Spinal cord (tissue), 10 donors: ENCODE data around the gene TMEM150B. TPM values are rescaled to one million over a fixed set of nuclear protein-coding genes. Genes with fewer than 3 reads are reported as not detected.

ENCODE experiments used
- DNase-seq, 6 donors: peaks; one replicate each; pipeline versions ENCODE4 v3.0.0 to v3.0.0-alpha.2; 2013 to 2015; ENCODE audit warnings: low spot score in 6 of 6, low read depth in 4 of 6
- H3K27ac ChIP-seq: one replicate; pipeline ENCODE4 v1.5.1; 2013; ENCODE audit warnings: low read depth, low read length, control low read depth
- H3K27me3 ChIP-seq: one replicate; pipeline ENCODE4 v1.6.1; 2013; ENCODE audit warnings: low read length; ENCODE audit not compliant: control insufficient read depth, insufficient read depth
- H3K36me3 ChIP-seq: one replicate; pipeline ENCODE4 v1.6.1; 2013; ENCODE audit warnings: low read length; ENCODE audit not compliant: control insufficient read depth, insufficient read depth
- H3K4me1 ChIP-seq: one replicate; pipeline ENCODE4 v1.6.1; 2013; ENCODE audit warnings: low read length; ENCODE audit not compliant: control insufficient read depth, insufficient read depth
- H3K4me3 ChIP-seq: one replicate; pipeline ENCODE4 v1.5.1; 2013; ENCODE audit warnings: low read depth, low read length, control low read depth
- H3K9me3 ChIP-seq: one replicate; pipeline ENCODE4 v1.6.1; 2013; ENCODE audit warnings: low read length; ENCODE audit not compliant: control insufficient read depth, insufficient read depth
- WGBS: methylation state at CpG from one replicate; pipeline ENCODE4 v1.1.5; 2013; ENCODE audit warnings: missing lambda C conversion rate; ENCODE audit not compliant: insufficient coverage; 5-methylcytosine and 5-hydroxymethylcytosine counted together
- polyA plus RNA-seq, 2 donors: library from polyadenylated mRNA; unstranded; fragments of 120-200 nt; gene quantifications; one replicate each; pipeline ENCODE4 v1.2.1, GENCODE V29; 2013; ENCODE audit not compliant: insufficient read length in 2 of 2
- total RNA-seq, 2 donors: library from RNA; depleted of rRNA in 1 of 2; stranded (reverse); fragments of 120-200 nt in 1 of 2; fragments of >200 nt in 1 of 2; gene quantifications; one replicate each; pipeline versions ENCODE4 v1.2.3 to v1.2.4, GENCODE V29; 2013 to 2014
- donor health status: healthy.

The TMEM150B gene
- total and polyA plus RNA-seq, 4 donors, result 0.52 to 0.89 (median 0.71) TPM

DNA sequence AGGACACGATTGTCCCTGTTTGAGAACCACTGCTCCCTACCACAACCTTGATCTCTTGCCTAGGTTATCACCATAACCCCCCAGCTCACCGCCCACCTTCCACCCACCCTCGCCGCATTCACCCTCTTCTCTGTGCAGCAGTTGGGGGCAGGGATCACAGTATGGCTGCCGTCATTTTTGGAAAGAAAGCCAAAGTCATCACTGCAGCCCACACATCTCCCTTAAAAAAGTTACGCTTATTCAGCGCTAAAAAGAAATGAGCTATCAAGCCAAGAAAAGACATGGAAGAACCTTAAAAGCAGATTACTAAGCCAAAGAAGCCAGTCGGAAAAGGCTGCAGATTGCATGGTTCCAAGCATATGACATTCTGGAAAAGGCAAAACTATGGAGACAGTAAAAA is 55.8 kb downstream of the TMEM150B start:
- Histone ChIP-seq H3K9me3 (no peaks in the 10 kb centered on the region), H3K4me3 (no peak overlapping the region), H3K36me3 (peaks cover 68% of the 10 kb centered on the region), H3K4me1 (no peaks in the 10 kb centered on the region), H3K27ac (no peak overlapping the region), H3K27me3 (no peaks in the 10 kb centered on the region)
- WGBS, result 93% methylated on average over 7 of the region's 8 CpGs
- no peak for DNase-seq

DNA sequence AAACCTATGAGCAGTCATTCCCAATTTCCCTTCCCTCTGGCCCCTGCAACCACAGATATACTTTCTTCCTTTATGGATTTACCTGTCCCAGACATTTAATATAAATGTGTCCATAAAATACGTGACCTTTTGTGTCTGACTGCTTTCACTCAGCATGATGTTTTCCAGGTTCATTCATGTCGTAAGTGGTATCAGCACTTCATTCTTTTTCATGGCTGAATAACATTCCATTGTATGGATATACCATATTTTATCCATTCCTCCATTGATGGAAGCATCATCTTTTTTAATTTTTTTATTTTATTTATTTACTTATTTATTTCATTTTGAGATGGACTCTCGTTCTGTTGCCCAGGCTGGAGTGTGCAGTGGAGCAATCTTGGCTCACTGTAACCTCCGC is 58.3 kb downstream of the TMEM150B start:
- WGBS, result no CpG with 5 or more reads among the region's 4 CpGs
- H3K27ac ChIP-seq, result no peak overlapping the region
- no peaks in the 10 kb centered on the region for H3K27me3 ChIP-seq
- H3K4me3 ChIP-seq, result no peak overlapping the region
- DNase-seq, result no peak
- H3K4me1 ChIP-seq, result no peaks in the 10 kb centered on the region
- peaks cover 51% of the 10 kb centered on the region for H3K36me3 ChIP-seq
- no peaks in the 10 kb centered on the region for H3K9me3 ChIP-seq

DNA sequence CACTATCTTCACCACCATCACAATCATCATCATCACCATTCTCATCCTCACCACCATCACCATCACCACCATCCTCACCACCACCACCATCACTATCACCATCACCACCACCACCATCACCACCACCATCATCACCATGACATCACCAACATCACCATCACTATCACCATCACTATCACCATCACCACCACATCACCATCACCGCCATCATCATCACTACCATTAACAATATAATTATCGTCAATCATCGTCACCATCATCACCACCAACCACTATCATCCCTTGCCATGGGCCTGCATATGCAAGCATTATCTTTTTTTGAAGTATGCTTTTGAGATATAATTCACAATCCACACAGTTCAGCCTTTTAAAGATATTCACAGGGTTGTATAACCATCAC is 58.7 kb downstream of the TMEM150B start:
- Histone ChIP-seq H3K4me1 (no peaks in the 10 kb centered on the region), H3K27me3 (no peaks in the 10 kb centered on the region), H3K27ac (no peak overlapping the region), H3K36me3 (peaks cover 51% of the 10 kb centered on the region), H3K4me3 (no peak overlapping the region), H3K9me3 (no peaks in the 10 kb centered on the region)
- WGBS, result 88% methylated on average over 1 of the region's 3 CpGs
- no peak for DNase-seq

DNA sequence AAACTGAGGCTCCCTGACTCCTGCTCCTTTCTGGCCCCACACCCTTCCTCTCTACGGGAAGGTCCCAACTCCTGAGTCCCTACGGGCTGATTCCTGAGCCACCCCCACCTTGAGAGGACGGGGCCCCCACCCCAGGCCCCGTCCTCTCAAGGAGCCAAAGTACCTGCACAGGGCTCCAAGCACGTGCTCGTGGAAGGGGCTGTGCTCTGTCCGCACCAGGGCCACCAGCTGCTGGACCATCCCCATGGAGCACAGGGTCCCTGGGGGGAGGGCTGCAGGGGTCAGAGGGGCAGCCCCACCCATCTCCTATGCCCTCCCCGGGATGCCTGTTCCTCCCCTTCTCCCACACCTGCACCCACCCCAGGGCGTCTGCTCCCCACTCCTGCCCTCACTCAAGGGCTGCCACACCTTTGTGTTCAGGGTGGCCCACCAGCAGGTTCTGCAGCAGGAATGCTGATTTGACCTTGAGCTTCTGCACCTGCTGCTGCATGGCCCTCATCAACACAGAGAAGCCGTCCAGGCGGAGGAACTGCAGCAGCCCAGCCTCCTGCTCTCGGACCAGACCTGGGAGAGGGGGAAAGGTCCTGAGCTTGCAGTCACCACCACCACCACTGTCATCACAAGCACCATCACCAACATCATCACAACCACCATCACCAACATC is 59.3 kb downstream of the TMEM150B start:
- 98% methylated on average over 9 of the region's 12 CpGs for WGBS
- no peak overlapping the region for H3K27ac ChIP-seq
- H3K27me3 ChIP-seq, result no peaks in the 10 kb centered on the region
- DNase-seq, result no peak
- H3K4me1 ChIP-seq, result no peaks in the 10 kb centered on the region
- no peaks in the 10 kb centered on the region for H3K9me3 ChIP-seq
- H3K36me3 ChIP-seq, result peaks cover 46% of the 10 kb centered on the region
- no peak overlapping the region for H3K4me3 ChIP-seq

DNA sequence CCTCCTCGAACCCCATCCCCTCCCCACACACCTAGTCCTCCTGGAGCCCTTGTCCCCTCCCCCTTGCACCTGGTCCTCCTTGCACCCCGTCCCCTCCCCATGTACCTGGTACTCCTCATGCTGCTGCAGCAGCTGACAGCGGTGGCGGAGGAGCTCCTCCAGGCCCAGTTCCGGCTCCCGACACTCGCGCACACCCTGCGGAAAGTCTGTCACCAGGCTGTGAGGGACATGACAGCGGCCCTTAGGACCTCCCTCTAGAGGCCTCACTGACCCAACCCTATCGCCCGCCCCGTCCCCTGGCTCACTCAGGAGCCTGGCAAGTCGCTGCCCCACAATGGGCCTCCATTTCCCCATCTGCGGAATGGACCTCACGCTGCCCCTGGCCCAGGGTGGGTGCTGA is 60.0 kb downstream of the TMEM150B start:
- 93% methylated on average over 16 of the region's 16 CpGs for WGBS
- DNase-seq, result no peak
- Histone ChIP-seq H3K27ac (no peak overlapping the region), H3K4me1 (peaks cover under 1% of the 10 kb centered on the region), H3K36me3 (peaks cover 39% of the 10 kb centered on the region), H3K27me3 (no peaks in the 10 kb centered on the region), H3K9me3 (no peaks in the 10 kb centered on the region), H3K4me3 (no peak overlapping the region)

DNA sequence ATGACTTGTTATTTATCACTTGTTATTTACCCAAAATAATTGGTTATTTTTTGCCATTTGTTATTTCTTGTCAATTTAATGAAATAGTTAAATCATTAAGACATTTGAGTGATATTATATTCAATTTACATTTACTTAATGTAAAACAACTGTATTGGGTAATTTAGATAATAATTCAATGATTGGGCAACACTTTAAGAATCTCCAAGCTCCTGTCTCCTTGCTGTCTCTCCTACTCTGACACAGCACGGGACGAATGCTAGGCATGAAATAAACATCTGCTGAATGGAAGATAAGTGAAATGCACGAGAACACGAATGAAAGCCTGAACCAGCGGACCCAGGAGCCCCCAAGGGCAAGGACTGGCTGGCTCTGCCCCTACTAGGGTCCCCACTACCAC is 60.6 kb downstream of the TMEM150B start:
- no peak for DNase-seq
- WGBS, result no CpG with 5 or more reads among the region's 5 CpGs
- no peak overlapping the region for H3K27ac ChIP-seq
- peaks cover 7% of the 10 kb centered on the region for H3K4me1 ChIP-seq
- no peaks in the 10 kb centered on the region for H3K27me3 ChIP-seq
- H3K9me3 ChIP-seq, result no peaks in the 10 kb centered on the region
- no peak overlapping the region for H3K4me3 ChIP-seq
- H3K36me3 ChIP-seq, result peaks cover 34% of the 10 kb centered on the region

Other genes starting within 250 kb of the TMEM150B start
- gene EPS8L1, start 249.5 kb downstream of the TMEM150B start, total RNA-seq, result 1 to 10 TPM; 3.0 to 4.0 TPM
- gene EPS8L1, start 249.5 kb downstream of the TMEM150B start, polyA plus RNA-seq, result 10 to 100 TPM; 13.0 to 17.9 TPM
- gene PPP1R12C, start 207.7 kb downstream of the TMEM150B start, total RNA-seq, result 10 to 100 TPM; 20.4 to 71.1 TPM
- 100 to 1,000 TPM; 108 to 128 TPM for gene PPP1R12C, start 207.7 kb downstream of the TMEM150B start, polyA plus RNA-seq
- gene TNNT1, start 176.1 kb downstream of the TMEM150B start, total RNA-seq, result 10 to 100 TPM in 1 of 2 donors, 1 to 10 TPM in 1; 8.5 to 17.9 TPM
- gene TNNT1, start 176.1 kb downstream of the TMEM150B start, polyA plus RNA-seq, result 10 to 100 TPM; 12.2 to 12.8 TPM
- 1 to 10 TPM; 3.2 to 3.4 TPM for gene TNNI3, start 167.6 kb downstream of the TMEM150B start, total RNA-seq
- gene TNNI3, start 167.6 kb downstream of the TMEM150B start, polyA plus RNA-seq, result 1 to 10 TPM; 5.2 to 5.5 TPM
- gene DNAAF3, start 158.7 kb downstream of the TMEM150B start, total RNA-seq, result 1 to 10 TPM; 2.2 to 8.4 TPM
- 10 to 100 TPM in 1 of 2 donors, 1 to 10 TPM in 1; 8.3 to 12.7 TPM for gene DNAAF3, start 158.7 kb downstream of the TMEM150B start, polyA plus RNA-seq
- 10 to 100 TPM; 11.5 to 28.1 TPM for gene SYT5, start 145.1 kb downstream of the TMEM150B start, total RNA-seq
- gene SYT5, start 145.1 kb downstream of the TMEM150B start, polyA plus RNA-seq, result 100 to 1,000 TPM; 113 to 115 TPM
- gene PTPRH, start 115.8 kb downstream of the TMEM150B start, total RNA-seq, result 1 to 10 TPM; 2.9 to 4.5 TPM
- 1 to 10 TPM; 1.4 to 1.8 TPM for gene PTPRH, start 115.8 kb downstream of the TMEM150B start, polyA plus RNA-seq
- 1 to 10 TPM in 1 of 2 donors, under 1 TPM in 1; 0.59 to 1.9 TPM for gene TMEM86B, start 96.6 kb downstream of the TMEM150B start, total RNA-seq
- 1 to 10 TPM; 6.6 to 8.0 TPM for gene TMEM86B, start 96.6 kb downstream of the TMEM150B start, polyA plus RNA-seq
- 10 to 100 TPM; 22.6 to 23.9 TPM for gene PPP6R1, start 66.3 kb downstream of the TMEM150B start, total RNA-seq
- gene PPP6R1, start 66.3 kb downstream of the TMEM150B start, polyA plus RNA-seq, result 10 to 100 TPM; 58.9 to 66.8 TPM
- gene HSPBP1, start 45.2 kb downstream of the TMEM150B start, total RNA-seq, result 10 to 100 TPM; 19.6 to 24.0 TPM
- gene HSPBP1, start 45.2 kb downstream of the TMEM150B start, polyA plus RNA-seq, result 10 to 100 TPM; 68.3 to 71.4 TPM
- gene BRSK1, start 41.3 kb downstream of the TMEM150B start, total RNA-seq, result 10 to 100 TPM; 46.4 to 51.9 TPM
- gene BRSK1, start 41.3 kb downstream of the TMEM150B start, polyA plus RNA-seq, result 100 to 1,000 TPM; 201 to 206 TPM
- 10 to 100 TPM in 1 of 2 donors, 1 to 10 TPM in 1; 7.0 to 22.4 TPM for gene KMT5C, start 14.5 kb upstream of the TMEM150B start, total RNA-seq
- 10 to 100 TPM; 25.5 to 39.2 TPM for gene KMT5C, start 14.5 kb upstream of the TMEM150B start, polyA plus RNA-seq
- 1 to 10 TPM in 1 of 2 donors, under 1 TPM in 1; 0.69 to 2.8 TPM for gene COX6B2, start 29.4 kb upstream of the TMEM150B start, total RNA-seq
- gene COX6B2, start 29.4 kb upstream of the TMEM150B start, polyA plus RNA-seq, result 1 to 10 TPM; 3.8 to 4.8 TPM
- not detected for gene GARIN5B, start 37.9 kb upstream of the TMEM150B start, total RNA-seq
- under 1 TPM; 0.14 to 0.43 TPM for gene GARIN5B, start 37.9 kb upstream of the TMEM150B start, polyA plus RNA-seq
- gene IL11, start 45.1 kb upstream of the TMEM150B start, total RNA-seq, result under 1 TPM; 0.20 to 0.22 TPM
- 1 to 10 TPM; 1.5 to 1.9 TPM for gene IL11, start 45.1 kb upstream of the TMEM150B start, polyA plus RNA-seq
- gene TMEM190, start 51.5 kb upstream of the TMEM150B start, total RNA-seq, result 1 to 10 TPM in 1 of 2 donors, under 1 TPM in 1; 0.40 to 2.2 TPM
- 1 to 10 TPM in 1 of 2 donors, under 1 TPM in 1; 0.65 to 5.0 TPM for gene TMEM190, start 51.5 kb upstream of the TMEM150B start, polyA plus RNA-seq
- under 1 TPM in 1 of 2 donors, not detected in 1; 0.55 TPM for gene TMEM238, start 59.0 kb upstream of the TMEM150B start, total RNA-seq
- under 1 TPM; 0.69 to 0.86 TPM for gene TMEM238, start 59.0 kb upstream of the TMEM150B start, polyA plus RNA-seq
- 100 to 1,000 TPM; 135 to 417 TPM for gene RPL28, start 60.6 kb upstream of the TMEM150B start, total RNA-seq
- 1,000 to 10,000 TPM; 1,153 to 1,205 TPM for gene RPL28, start 60.6 kb upstream of the TMEM150B start, polyA plus RNA-seq
- 10 to 100 TPM; 14.6 to 55.8 TPM for gene UBE2S, start 82.4 kb upstream of the TMEM150B start, total RNA-seq
- gene UBE2S, start 82.4 kb upstream of the TMEM150B start, polyA plus RNA-seq, result 100 to 1,000 TPM; 104 to 124 TPM
- gene SHISA7, start 118.0 kb upstream of the TMEM150B start, total RNA-seq, result 1 to 10 TPM; 4.0 to 5.2 TPM
- gene SHISA7, start 118.0 kb upstream of the TMEM150B start, polyA plus RNA-seq, result 10 to 100 TPM; 29.1 to 35.6 TPM
- 10 to 100 TPM; 30.3 to 59.3 TPM for gene ISOC2, start 136.3 kb upstream of the TMEM150B start, total RNA-seq
- 10 to 100 TPM; 60.2 to 65.1 TPM for gene ISOC2, start 136.3 kb upstream of the TMEM150B start, polyA plus RNA-seq
- not detected for gene C19orf85, start 139.4 kb upstream of the TMEM150B start, total RNA-seq
- gene C19orf85, start 139.4 kb upstream of the TMEM150B start, polyA plus RNA-seq, result not detected
- gene ZNF628, start 151.3 kb upstream of the TMEM150B start, total RNA-seq, result 1 to 10 TPM; 1.5 to 1.7 TPM
- gene ZNF628, start 151.3 kb upstream of the TMEM150B start, polyA plus RNA-seq, result 1 to 10 TPM; 5.7 to 6.6 TPM
- gene NAT14, start 159.8 kb upstream of the TMEM150B start, total RNA-seq, result 10 to 100 TPM; 16.2 to 45.6 TPM
- 10 to 100 TPM; 93.2 to 94.0 TPM for gene NAT14, start 159.8 kb upstream of the TMEM150B start, polyA plus RNA-seq
- gene SSC5D, start 163.1 kb upstream of the TMEM150B start, total RNA-seq, result 1 to 10 TPM; 3.5 to 6.0 TPM
- gene SSC5D, start 163.1 kb upstream of the TMEM150B start, polyA plus RNA-seq, result 1 to 10 TPM; 2.3 to 4.7 TPM
- under 1 TPM in 1 of 2 donors, not detected in 1; 0.44 TPM for gene SBK2, start 211.8 kb upstream of the TMEM150B start, total RNA-seq
- under 1 TPM in 1 of 2 donors, not detected in 1; 0.15 TPM for gene SBK2, start 211.8 kb upstream of the TMEM150B start, polyA plus RNA-seq
- gene SBK3, start 220.2 kb upstream of the TMEM150B start, total RNA-seq, result under 1 TPM in 1 of 2 donors, not detected in 1; 0.11 TPM
- gene SBK3, start 220.2 kb upstream of the TMEM150B start, polyA plus RNA-seq, result under 1 TPM in 1 of 2 donors, not detected in 1; 0.17 TPM